Nucleus accumbens (tissue), 56 donors: Measurements from ENCODE around the gene ZNF154.

Experiments
- DNase-seq, 56 donors: peaks; one replicate each; lab custom pipeline; 2025; lab: John Stamatoyannopoulos, UW

ZNF154 gene

DNA sequence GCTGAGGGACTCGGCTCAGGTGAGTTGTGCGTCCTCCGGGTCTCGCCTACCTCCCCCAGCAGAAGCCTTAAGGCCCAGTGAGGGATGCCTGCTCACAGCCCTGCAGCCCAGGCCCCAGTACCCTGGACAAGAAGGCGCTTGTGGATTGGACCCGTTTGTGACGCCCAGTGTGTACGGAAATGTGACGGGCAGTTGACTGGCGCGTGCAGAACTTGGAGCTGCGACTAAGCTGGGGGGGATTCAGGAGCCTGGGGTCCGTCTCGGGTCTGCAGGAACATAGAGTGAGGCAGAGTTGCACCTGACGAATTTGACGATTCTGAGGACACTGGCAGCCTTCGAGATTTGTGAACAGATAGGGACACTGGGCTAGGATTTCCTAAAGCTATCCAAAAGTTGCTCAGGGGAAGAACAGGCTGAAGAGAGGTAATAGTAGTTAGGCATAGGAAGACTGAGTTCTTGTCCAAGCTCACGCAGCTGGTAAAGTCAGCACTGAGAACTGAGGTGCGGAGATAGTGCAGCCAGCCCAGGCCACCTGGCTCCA is 26.7 kb downstream of the ZNF154 start:
- peak in 1 of 56 donors; percentile 36 for DNase-seq

DNA sequence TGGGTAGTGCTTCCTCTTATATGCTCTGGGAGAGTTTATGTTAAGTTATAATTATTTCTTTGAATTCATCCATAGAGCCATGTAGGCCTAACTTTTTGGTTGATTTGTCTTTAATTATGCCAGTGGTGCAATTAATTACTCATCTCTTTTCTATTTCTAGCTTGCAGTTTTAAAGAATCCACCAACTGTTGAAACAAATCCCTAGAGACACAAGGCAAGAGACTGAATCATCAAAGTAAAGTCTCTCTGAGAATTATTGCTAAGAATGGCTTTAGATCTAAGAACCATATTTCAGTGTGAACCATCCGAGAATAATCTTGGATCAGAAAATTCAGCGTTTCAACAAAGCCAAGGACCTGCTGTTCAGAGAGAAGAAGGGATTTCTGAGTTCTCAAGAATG is 33.1 kb downstream of the ZNF154 start:
- no peak for DNase-seq

DNA sequence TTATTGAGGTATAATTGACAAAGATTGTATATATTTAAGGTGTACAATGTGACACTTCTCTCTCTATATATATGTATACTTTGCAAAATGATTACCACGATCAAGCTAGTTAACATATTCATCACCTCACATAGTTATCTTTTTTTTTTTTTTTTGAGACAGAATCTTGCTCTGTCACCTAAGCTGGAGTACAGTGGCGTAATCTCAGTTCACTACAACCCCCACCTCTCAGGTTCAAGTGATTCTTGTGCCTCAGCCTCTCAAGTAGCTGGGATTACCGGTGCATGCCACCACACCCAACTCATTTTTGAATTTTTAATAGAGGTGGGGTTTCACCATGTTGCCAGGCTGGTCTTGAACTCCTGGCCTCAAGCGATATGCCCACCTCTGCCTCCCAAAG is 36.5 kb downstream of the ZNF154 start:
- no peak for DNase-seq

DNA sequence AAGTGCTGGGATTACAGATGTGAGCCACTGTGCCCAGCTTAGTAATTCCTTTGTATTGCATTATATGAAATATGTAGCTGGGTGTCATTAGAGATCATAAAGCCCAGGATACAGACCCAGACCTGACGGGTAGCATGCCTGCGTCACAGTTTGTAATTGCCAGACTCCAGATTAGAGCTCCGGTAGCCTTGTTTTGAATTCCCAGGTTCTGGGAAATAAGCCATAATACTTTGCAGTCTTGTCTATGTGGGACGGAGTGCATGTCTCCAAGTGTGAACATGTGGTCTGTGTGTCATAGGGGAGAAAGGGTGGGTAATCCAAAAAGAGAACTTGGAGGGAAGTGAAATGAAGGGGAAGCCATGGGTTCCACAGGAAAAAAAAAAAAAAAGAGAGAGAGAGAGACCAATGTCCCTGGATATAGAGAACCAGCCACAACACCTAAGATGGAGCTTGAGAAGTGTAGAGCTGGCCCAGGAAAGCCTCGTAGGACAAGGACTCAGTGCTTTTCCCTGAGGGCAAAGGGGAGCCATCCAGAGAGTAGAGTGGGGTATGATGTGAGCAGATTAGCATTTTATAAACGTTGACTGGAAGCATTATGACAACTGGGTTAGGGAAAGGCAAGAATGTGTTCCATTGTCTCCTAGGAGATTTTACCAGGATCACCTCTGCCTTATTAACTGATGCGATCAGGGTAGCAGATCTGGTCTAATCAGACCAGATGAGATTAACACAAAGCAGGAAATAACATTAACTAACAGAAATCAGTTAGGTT is 37.7 kb downstream of the ZNF154 start:
- DNase-seq = no peak

DNA sequence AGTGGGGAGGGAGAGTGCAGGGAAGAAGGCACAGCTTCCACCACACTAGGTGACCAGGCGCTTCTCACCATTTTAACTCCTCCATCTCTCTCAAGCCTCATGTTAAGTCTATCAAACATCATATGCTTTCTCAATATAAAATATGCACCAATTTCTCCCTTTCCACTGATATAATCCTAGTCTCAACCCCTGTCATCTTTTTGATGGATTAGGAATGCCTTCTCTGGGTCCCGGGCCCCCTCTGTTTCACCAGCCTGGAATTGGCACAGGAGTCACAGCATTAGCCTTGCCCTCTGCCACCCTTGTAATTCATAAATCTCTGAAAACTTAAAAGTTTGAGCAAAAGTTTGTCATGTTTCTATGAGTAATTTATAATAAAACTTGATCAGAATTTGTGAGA is 40.4 kb downstream of the ZNF154 start, which contains the start of gene ZSCAN4:
TSS of gene ZSCAN4 (plus strand) at position 301 of the 400 bp plus-strand sequence. CDS start 7,211 bp downstream, outside the sequence.
- DNase-seq = no peak

DNA sequence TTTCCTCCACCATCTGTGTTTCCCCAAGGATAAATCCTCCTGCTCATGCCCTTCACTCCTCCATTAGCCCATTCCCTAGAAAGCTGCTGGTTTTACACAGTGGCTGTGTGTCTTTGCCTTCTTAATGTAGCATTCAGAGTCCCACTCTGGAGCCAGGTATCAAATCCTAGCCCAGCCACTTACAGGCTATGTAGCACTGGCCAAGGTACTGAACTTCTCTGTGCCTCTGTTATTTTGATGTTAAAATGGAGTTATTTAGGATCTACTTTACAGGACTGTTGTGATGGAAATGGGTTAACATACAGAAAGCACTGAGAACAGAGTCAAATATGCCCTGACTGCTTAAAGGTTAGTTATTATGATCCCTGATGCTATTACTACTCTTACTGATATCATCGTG is 41.8 kb downstream of the ZNF154 start:
- DNase-seq = no peak

DNA sequence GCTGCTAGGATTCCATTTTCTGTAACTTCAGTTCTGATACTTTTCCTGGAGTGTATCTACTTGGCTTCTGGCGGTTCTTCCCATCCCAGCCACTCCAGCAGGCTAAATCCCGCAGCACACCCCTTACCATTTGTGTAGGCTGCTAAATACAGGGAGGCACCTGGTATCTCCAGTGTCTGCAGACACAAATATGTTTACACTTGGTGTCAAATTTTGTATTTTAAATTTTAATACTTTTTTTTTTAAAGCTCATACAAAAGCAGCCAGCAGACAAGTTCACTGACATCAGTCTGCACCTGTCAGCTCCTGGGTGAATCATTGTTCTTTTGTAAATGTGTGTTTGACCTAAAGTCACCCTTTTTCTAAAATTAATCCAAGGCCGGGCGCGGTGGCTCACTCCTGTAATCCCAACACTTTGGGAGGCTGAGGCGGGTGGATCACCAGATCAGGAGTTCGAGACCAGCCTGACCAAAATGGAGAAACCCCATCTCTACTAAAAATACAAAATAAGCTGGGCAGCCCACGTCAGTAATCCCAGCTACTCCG is 43.7 kb downstream of the ZNF154 start:
- DNase-seq = peak in 4 of 56 donors; percentile 2 to 26 (median 6)

DNA sequence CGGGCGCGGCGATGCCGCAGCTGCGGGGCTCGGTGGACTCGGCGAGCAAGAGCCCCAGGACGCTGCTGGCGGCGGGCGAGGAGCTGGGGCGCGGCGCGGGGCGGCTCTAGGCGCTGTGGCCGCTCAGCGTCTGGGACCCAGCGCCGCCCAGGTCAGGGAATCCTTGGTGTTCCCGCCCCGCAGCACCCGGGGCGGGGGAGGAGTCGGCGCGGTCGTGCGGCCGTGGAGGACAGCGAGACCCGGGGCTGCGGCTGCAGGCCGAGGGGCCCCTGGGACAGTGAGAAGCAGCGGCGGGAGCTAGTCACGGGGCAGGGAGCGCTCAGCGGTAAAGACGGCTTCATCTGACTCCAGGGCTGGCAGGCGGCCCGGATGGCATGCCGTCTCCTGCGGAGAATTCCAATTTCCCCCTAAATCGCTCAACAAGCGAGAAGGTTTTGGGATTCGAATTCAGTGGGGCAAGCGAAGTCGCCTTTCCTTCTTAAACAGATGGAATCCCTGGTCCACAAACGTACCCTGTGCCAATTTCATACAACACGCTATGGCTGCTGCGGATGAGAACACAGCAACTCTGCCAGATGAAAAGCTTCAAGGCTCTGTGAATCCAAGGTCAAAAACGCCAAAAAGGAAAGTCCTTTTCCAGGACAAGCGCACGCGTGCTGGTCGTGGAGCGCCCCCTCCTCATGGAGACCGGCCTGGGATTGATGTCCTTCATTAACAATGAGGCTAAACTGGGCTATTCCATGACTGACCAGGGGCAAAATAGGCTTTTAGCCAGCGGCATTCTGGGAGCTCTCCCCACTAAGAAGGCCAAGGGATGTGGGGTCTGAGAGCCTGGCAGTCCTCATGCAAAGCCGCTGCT is 44.5 kb downstream of the ZNF154 start:
- peak in 47 of 56 donors; percentile 2 to 63 (median 25) for DNase-seq

DNA sequence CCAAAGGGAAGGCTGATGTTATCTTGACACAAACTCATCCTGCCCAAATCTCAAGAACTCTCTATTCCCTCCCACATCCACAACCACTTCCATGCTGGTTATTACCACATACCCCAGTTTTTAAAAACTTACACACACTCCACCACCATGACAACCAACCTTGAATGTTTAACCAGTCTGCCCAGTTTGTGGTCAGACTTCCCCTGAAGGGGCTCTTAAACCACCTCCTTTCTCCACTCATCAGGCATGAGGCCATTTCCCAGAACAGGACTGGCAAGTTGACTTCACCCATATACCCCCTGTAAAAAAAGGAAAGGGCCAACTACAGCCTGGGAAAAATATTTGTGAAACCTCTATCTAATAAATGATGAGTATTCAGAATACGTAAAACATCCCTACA is 52.7 kb downstream of the ZNF154 start:
- no peak for DNase-seq

DNA sequence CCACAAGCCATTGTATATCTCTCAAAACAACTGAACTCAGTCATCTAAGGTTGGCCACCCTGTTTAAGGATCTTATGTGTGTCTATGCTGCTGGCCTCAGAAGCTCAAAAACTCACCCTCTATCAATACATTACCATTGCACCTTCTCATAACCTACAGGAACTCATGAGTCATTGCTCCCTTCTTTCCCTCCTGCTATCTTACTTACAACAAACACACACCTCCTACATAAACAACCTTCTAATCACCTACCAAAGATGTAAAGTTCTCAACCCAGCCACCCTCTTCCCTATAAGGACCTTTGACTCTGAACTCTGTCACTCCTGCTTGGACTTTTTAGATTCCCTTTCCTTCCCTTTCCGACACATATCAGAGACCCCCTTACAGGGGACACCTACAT is 53.6 kb downstream of the ZNF154 start:
- DNase-seq = no peak

DNA sequence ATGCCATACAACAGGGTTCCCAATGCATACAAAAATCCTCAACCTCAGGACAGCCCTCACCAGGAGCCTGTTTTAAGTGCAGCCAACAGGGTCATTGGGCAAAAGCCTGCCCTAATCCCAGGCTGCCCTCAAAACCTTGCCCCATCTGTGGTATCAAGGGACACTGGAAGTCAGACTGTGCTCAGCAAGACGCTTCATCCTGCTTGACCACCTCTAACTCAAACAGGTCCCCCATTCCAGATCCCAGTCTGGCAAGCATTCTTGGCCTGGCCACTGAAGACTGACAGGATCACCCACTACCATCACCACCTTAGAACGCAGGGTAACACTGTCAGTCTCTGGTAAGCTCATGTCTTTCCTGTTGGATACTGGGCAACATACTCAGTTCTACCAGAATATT is 55.3 kb downstream of the ZNF154 start:
- DNase-seq = no peak

DNA sequence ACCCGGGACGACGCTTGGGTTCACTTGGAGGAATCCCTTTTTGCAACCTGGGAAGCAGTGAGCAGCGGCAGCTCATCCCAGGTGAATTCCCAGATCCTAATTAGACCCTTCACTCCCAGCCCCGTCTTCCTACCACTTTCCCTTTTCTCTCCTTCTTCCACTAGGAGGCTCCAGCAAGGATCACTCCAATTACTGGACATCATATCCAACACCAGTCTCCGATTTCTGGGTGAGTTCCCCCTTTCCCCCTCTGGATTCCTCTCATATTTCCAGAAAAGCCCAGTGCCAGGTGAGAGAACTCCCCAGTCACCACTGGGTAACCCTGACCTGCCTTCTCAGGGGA is 57.4 kb downstream of the ZNF154 start:
- DNase-seq = no peak

DNA sequence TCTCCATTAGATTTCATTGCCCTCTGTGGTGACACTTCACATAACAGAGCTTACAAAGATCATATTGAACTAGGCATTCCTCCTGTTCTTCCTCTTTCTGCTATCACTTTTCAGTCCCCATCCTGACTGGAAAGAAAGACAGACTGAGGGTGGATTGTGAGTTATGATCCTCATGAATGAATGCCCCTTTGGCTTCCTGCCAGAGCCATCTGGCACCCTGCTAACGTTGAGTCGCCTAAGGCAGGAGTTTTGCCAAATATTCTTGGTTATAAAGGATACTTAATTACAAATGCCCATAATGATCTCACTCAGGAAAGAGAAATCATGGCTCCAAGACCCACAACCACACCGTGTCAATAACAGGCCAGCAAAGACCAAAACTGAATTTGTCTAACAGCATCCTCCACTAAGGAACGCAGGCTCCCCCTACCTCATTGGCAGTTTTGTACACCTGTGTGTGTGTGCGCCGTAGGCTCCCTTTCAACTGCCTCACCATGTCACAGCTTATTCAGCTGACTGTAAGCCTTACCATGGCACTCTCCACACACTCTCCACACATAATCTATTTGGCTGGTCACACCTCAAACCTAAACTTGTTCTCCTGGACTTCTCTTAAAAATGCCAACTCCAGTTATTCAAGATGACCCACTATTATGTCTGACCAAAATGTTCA is 60.5 kb downstream of the ZNF154 start:
- DNase-seq = peak in 7 of 56 donors; percentile 2 to 44 (median 7)
